IPS-15b (cell line): ENCODE measurements around the gene FBRSL1.

Experiments
- H3K27me3 ChIP-seq: one replicate; pipeline ENCODE4 v1.6.1; 2013; ENCODE audit warnings: low read length; ENCODE audit not compliant: control insufficient read depth, insufficient read depth
- H3K36me3 ChIP-seq: one replicate; pipeline ENCODE4 v1.6.1; 2013; ENCODE audit warnings: low read length; ENCODE audit not compliant: control insufficient read depth, insufficient read depth
- H3K4me1 ChIP-seq: one replicate; pipeline ENCODE4 v1.6.1; 2013; ENCODE audit warnings: mild to moderate bottlenecking, low read length; ENCODE audit not compliant: control insufficient read depth, insufficient read depth
- H3K4me3 ChIP-seq: one replicate; pipeline ENCODE4 v1.5.1; 2013; ENCODE audit warnings: low read depth, low read length
- H3K9ac ChIP-seq: one replicate; pipeline ENCODE4 v1.6.1; 2013; ENCODE audit warnings: low read depth, mild to moderate bottlenecking, low read length
- H3K9me3 ChIP-seq: one replicate; pipeline ENCODE4 v1.6.1; 2013; ENCODE audit warnings: mild to moderate bottlenecking, low read length; ENCODE audit not compliant: control insufficient read depth, insufficient read depth

FBRSL1 gene

DNA sequence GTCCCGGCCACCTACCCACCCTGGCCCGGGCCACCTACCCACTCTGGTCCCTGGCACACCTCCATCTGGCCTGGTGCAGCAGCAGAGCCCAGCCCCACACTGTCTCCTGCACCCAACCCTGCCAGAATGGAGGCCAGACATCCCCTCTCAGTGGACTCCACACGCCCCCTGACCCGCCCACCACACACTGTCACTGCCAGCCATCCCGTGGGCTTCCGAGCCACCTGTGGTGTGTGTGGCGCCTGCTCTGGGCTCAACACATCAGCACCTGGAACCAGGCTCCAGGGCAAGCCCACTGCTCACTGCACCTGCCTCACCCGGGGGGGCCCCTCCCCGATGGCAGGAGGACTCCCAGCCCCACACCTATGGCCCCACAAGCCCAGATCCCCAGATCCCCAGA lies 50.5 kb downstream of the FBRSL1 start:
- Histone ChIP-seq H3K9ac (no peak overlapping the region), H3K4me3 (no peak overlapping the region), H3K4me1 (no peaks in the 10 kb centered on the region), H3K27me3 (peaks cover 77% of the 10 kb centered on the region), H3K36me3 (peaks cover 3% of the 10 kb centered on the region), H3K9me3 (peaks cover 14% of the 10 kb centered on the region)

DNA sequence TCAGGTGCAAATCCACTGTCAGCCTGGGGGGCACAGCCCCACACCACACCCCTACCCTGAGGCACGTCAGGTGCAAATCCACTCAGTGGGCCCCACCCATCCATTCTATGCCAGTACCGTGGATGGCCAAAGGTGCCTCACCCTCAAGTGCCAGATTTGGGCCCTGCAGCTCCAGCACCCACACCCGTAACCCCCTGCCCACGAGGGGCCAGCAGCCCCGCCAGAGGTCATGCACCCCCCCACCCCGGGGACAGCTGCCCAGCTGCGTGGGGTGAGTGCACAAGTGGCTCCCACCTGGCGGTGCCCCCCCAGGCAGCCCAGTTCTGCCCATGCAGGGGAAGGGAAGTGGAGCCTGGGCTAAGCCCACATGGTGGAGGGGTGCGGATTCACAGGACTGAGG lies 51.2 kb downstream of the FBRSL1 start:
- Histone ChIP-seq H3K9ac (no peak overlapping the region), H3K9me3 (peaks cover 6% of the 10 kb centered on the region), H3K27me3 (peaks cover 78% of the 10 kb centered on the region), H3K36me3 (peaks cover 3% of the 10 kb centered on the region), H3K4me3 (no peak overlapping the region), H3K4me1 (no peaks in the 10 kb centered on the region)

DNA sequence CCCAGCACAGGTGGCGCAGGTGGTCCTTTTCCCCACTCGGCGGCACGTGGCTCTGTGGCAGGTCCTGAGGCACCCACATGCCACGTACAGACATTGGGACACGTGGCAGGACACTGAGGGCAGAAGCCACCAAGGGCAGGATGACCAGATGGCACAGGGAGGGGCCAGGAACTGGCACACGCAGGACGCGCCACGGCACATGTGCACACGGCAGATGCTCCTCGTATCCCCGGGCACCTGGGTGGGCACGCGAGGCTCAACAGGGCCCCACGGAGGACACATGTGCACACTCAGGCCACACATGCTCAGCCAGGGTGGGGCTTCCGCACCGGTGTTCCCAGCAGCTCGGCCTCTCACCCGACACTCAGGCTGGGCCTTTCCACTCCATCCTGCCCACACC lies 52.0 kb downstream of the FBRSL1 start:
- H3K4me1 ChIP-seq, result no peaks in the 10 kb centered on the region
- H3K9me3 ChIP-seq, result no peaks in the 10 kb centered on the region
- H3K4me3 ChIP-seq, result no peak overlapping the region
- peaks cover 77% of the 10 kb centered on the region for H3K27me3 ChIP-seq
- no peak overlapping the region for H3K9ac ChIP-seq
- peaks cover 3% of the 10 kb centered on the region for H3K36me3 ChIP-seq

DNA sequence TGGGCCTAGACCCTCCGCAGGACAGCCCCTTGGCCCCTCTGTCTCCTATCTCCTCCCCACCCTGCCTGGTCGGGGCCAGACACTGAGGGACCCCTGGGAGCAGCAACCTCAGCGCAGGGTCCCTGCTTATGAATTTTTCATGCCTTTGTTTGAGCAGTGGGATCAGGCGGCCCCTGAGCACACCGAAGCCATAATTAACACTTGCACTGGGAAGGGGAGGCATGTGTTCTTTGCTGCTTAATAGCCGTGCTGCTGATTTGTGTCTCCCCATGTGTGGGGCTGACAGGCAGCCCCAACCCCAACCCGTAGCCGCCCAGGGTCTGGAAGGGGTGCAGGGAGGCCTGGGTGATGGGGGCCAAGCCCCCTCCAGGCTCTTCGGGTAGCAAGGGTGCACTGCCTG lies 52.7 kb downstream of the FBRSL1 start:
- peaks cover 77% of the 10 kb centered on the region for H3K27me3 ChIP-seq
- no peak overlapping the region for H3K9ac ChIP-seq
- H3K4me3 ChIP-seq, result no peak overlapping the region

DNA sequence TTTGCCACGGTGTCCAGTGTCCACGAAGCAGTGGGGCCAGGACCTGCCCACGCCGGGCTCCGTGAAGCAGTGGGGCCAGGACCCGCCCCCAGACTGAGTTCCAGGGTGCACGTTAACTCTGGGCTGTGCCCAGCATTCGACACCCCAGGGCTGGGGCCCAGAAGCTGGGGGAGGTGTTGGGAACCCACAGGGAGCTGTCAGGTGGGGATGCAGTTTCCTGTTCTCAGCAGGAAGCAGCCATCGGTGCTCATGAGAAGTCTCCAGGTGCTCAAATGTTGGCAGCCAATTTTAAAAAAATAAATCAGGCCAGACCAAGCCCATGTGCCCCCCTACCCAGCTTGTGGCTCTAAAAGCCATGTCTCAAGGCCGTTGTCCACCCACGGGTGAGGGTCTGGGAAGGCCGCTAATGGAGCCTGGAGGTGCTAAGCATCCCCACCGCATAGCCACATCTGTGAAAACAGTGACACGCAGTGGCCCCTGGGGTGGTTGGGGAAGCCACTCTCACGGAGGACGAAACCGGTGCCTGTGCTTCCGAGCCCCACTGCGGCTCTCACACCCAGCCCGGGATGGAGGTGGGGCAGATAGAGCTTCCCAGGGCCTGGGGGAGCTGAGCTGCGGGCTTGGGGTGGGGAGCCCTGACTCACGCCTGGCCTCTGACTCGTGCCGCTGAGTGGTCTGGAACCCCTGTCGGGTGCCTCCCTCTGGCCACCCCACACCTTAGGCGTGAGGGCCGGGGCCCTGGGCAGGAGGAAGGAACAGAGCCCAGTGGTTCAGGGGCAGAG lies 53.5 kb downstream of the FBRSL1 start:
- Histone ChIP-seq H3K27me3 (peaks cover 73% of the 10 kb centered on the region), H3K4me1 (no peaks in the 10 kb centered on the region), H3K9me3 (no peaks in the 10 kb centered on the region), H3K9ac (no peak overlapping the region), H3K36me3 (peaks cover 3% of the 10 kb centered on the region), H3K4me3 (no peak overlapping the region)

More for the DNA sequence above, 52.7 kb downstream of the FBRSL1 start:
- Histone ChIP-seq H3K36me3 (peaks cover 3% of the 10 kb centered on the region), H3K9me3 (no peaks in the 10 kb centered on the region), H3K4me1 (no peaks in the 10 kb centered on the region)

DNA sequence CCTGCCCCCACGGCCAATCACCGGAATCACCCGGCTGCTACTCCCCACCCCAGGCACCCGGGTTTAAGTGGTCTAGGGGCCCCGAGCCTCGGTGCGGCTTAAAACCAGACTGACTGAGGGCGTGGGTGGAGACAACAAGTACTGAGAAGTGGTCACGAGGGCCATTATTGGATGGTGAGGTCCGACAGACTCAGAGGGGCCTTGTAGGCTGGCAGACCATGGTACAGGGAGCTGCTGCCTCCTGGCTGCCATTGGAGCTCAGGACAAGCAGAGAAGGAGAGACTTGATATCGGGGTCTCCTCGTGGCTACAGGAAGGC lies 54.1 kb downstream of the FBRSL1 start:
- Histone ChIP-seq H3K4me3 (no peak overlapping the region), H3K27me3 (peaks cover 69% of the 10 kb centered on the region), H3K9ac (no peak overlapping the region), H3K4me1 (no peaks in the 10 kb centered on the region), H3K36me3 (peaks cover 3% of the 10 kb centered on the region), H3K9me3 (no peaks in the 10 kb centered on the region)

DNA sequence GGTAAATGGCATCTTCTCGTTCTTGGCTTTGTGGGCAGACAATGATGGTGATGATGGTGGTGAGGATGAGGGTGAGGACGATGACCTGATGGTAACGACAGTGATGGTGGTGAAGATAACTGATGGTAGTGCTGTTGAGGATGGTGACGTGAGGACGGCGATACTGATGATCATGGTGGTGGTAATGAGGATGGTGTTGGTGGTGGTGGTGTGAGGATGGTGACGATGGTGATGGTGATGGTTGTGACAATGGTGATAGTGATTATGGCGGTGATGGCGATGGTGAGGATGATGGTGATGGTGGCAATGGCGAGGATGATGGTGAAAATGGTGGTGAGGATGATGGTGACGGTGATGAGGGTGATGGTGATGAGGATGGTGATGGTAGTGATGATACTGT lies 54.5 kb downstream of the FBRSL1 start:
- Histone ChIP-seq H3K4me1 (no peaks in the 10 kb centered on the region), H3K9ac (no peak overlapping the region), H3K36me3 (peaks cover 3% of the 10 kb centered on the region), H3K9me3 (no peaks in the 10 kb centered on the region), H3K4me3 (no peak overlapping the region), H3K27me3 (peaks cover 69% of the 10 kb centered on the region)

DNA sequence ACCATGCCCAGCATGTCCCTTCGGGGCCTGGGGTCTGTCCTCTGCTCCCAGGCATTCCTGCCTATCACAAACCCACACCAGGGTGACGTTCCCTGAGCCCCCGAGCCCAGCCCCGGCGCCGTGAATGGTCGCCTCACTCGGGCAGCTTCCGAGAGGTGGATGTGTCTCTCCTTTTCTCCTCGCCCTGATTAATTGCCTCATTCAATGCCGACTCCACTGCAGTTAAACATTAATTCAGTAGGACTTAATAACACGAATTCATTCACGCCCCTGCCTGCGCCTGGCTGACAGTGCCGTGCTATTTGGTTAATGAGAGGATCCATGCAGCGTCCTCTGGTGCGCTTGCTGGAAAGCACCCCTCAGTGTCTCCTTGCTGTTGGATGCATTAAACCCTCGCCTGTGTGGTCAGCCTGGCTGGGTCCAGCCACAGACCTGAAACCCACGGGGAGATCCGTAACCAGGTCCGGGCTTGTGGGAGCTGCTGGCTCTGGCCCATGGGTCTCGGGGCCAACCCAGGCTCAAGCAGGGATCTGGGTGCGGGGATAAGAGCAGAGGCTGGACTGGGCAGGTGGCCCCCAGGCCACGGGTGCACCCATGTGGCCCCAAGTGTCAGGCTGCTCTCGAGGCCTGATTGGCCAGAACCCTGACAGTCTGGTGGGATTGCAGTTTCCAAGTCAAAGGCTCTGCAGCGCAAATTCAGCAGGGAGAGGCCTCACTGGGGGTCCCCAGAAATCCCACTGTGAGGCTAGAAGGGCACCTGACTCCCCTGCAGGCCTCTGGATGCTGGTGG lies 55.4 kb downstream of the FBRSL1 start:
- H3K4me1 ChIP-seq, result no peaks in the 10 kb centered on the region
- no peak overlapping the region for H3K4me3 ChIP-seq
- peaks cover 3% of the 10 kb centered on the region for H3K36me3 ChIP-seq
- H3K27me3 ChIP-seq, result peaks cover 69% of the 10 kb centered on the region
- H3K9me3 ChIP-seq, result no peaks in the 10 kb centered on the region
- H3K9ac ChIP-seq, result no peak overlapping the region

DNA sequence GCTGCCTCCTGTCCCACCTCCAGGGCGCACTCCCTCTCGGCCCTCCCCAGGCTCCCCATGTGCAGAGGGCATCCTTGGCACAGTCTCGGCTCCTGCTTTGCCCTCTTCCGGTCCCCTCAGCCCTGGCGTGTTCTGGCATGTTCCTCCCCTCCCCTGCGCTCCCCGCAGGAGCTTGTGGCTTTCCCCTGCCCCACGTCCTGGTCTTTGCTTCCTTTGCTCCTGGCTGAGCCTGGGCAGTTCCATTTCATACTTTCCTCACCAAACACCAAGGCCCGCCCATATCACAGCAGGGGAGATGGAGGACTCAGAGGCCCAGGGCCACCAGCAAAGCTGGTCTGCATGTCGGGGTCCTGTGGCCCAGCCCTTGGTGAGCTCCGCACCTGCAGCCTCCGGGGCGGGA lies 56.0 kb downstream of the FBRSL1 start:
- H3K36me3 ChIP-seq, result peaks cover 3% of the 10 kb centered on the region
- H3K9ac ChIP-seq, result no peak overlapping the region
- no peaks in the 10 kb centered on the region for H3K4me1 ChIP-seq
- no peaks in the 10 kb centered on the region for H3K9me3 ChIP-seq
- H3K4me3 ChIP-seq, result no peak overlapping the region
- peaks cover 69% of the 10 kb centered on the region for H3K27me3 ChIP-seq

DNA sequence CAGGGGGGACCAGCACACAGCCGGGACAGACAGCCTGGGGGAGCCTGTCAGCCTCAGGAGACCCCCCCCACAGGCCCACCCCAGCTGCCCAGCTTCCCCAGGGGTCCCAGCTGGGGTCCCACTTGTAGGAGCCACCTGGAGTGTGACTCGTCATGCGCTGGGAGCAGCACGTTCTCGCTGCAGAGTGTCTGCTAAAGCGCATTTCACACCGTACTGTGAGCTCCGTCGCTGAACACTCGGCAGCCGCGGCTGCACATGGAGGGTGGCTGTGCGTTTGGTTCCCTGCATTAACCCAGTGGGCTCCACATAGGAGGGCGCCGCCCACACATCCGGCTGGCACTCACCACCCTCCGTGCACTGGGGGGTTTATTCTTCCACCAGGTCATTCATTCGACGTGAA lies 56.7 kb downstream of the FBRSL1 start:
- no peak overlapping the region for H3K4me3 ChIP-seq
- H3K4me1 ChIP-seq, result no peaks in the 10 kb centered on the region
- H3K36me3 ChIP-seq, result peaks cover 3% of the 10 kb centered on the region
- no peaks in the 10 kb centered on the region for H3K9me3 ChIP-seq
- H3K27me3 ChIP-seq, result peaks cover 66% of the 10 kb centered on the region
- no peak overlapping the region for H3K9ac ChIP-seq

DNA sequence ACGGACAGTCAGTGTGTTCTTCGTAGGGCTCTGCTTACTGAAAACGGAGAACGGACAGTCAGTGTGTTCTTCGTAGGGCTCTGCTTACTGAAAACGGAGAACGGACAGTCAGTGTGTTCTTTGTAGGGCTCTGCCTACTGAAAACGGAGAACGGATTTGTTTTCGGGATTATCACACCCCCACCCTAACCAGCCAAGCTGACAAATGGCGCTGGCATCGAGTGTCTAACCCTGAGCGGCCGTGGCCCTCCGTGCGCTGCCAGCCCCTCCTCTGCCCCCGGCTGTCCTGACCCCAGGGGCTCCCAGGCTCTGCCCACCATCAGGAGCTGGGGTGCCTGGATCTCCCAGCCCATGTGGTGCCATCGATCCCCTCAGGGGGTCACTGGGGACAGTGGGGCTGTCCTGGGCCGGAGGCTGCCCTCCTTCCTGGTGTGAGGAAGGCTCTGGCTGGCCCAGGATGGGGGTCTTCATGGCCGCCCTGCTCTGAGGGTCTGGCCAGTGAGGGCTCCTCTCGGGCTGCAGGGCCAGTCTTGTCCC lies 57.3 kb downstream of the FBRSL1 start:
- Histone ChIP-seq H3K9ac (no peak overlapping the region), H3K36me3 (peaks cover 3% of the 10 kb centered on the region), H3K4me3 (no peak overlapping the region), H3K27me3 (peaks cover 64% of the 10 kb centered on the region), H3K4me1 (no peaks in the 10 kb centered on the region), H3K9me3 (no peaks in the 10 kb centered on the region)
